Mucosa of stomach (tissue), 1 donor: ENCODE results near the gene ZBTB17.

Experiments
- H3K27me3 ChIP-seq: one replicate; pipeline ENCODE4 v1.7.0; 2013; ENCODE audit warnings: mild to moderate bottlenecking, low read length; ENCODE audit not compliant: control insufficient read depth, insufficient read depth
- H3K36me3 ChIP-seq: one replicate; pipeline ENCODE4 v1.7.0; 2013; ENCODE audit warnings: low read length; ENCODE audit not compliant: control insufficient read depth, insufficient read depth
- H3K4me1 ChIP-seq: one replicate; pipeline ENCODE4 v1.7.0; 2013; ENCODE audit warnings: mild to moderate bottlenecking, low read length; ENCODE audit not compliant: control insufficient read depth, insufficient read depth
- H3K4me3 ChIP-seq: one replicate; pipeline ENCODE4 v1.7.0; 2013; ENCODE audit warnings: low read length
- H3K9ac ChIP-seq: one replicate; pipeline ENCODE4 v1.7.0; 2013; ENCODE audit warnings: mild to moderate bottlenecking, low read length, moderate library complexity
- H3K9me3 ChIP-seq: one replicate; pipeline ENCODE4 v1.7.0; 2013; ENCODE audit warnings: mild to moderate bottlenecking, low read length, moderate library complexity; ENCODE audit not compliant: control insufficient read depth
- donor health status: Pancreatic carcinoma.

Gene ZBTB17

GRCh38 chr1:15953294-15953771 is 22.6 kb downstream of the ZBTB17 start:
- Histone ChIP-seq H3K4me3 (no peak overlapping the region), H3K27me3 (no peaks in the 10 kb centered on the region), H3K9me3 (no peaks in the 10 kb centered on the region), H3K4me1 (peaks cover 26% of the 10 kb centered on the region), H3K9ac (no peak overlapping the region), H3K36me3 (no peaks in the 10 kb centered on the region)

GRCh38 chr1:15952317-15953258 is 23.3 kb downstream of the ZBTB17 start:
- Histone ChIP-seq H3K9ac (no peak overlapping the region), H3K36me3 (peaks cover 3% of the 10 kb centered on the region), H3K4me1 (peaks cover 26% of the 10 kb centered on the region), H3K4me3 (no peak overlapping the region), H3K27me3 (no peaks in the 10 kb centered on the region), H3K9me3 (no peaks in the 10 kb centered on the region)

- H3K4me3 ChIP-seq = no peak overlapping the region
- H3K27me3 ChIP-seq = no peaks in the 10 kb centered on the region
- H3K36me3 ChIP-seq = peaks cover 7% of the 10 kb centered on the region
- peaks cover 26% of the 10 kb centered on the region for H3K4me1 ChIP-seq
- no peaks in the 10 kb centered on the region for H3K9me3 ChIP-seq
- no peak overlapping the region for H3K9ac ChIP-seq
Observed at GRCh38 chr1:15951341-15952153, 24.4 kb downstream of the ZBTB17 start.

- peak overlapping the region; percentile 25 for H3K9ac ChIP-seq
- H3K27me3 ChIP-seq = no peaks in the 10 kb centered on the region
- H3K4me3 ChIP-seq = no peak overlapping the region
- peaks cover 26% of the 10 kb centered on the region for H3K4me1 ChIP-seq
- H3K36me3 ChIP-seq = peaks cover 7% of the 10 kb centered on the region
- H3K9me3 ChIP-seq = no peaks in the 10 kb centered on the region
Observed at GRCh38 chr1:15950763-15951295, 25.1 kb downstream of the ZBTB17 start.

GRCh38 chr1:15950302-15950701 is 25.6 kb downstream of the ZBTB17 start:
- H3K36me3 ChIP-seq = peaks cover 7% of the 10 kb centered on the region
- no peak overlapping the region for H3K4me3 ChIP-seq
- peaks cover 26% of the 10 kb centered on the region for H3K4me1 ChIP-seq

GRCh38 chr1:15949453-15950245 is 26.3 kb downstream of the ZBTB17 start:
- Histone ChIP-seq H3K9ac (no peak overlapping the region), H3K36me3 (peaks cover 7% of the 10 kb centered on the region), H3K4me3 (no peak overlapping the region), H3K4me1 (peaks cover 26% of the 10 kb centered on the region), H3K9me3 (no peaks in the 10 kb centered on the region), H3K27me3 (no peaks in the 10 kb centered on the region)

More at GRCh38 chr1:15950302-15950701, 25.6 kb downstream of the ZBTB17 start:
- Histone ChIP-seq H3K9ac (peak overlapping the region; percentile 25), H3K27me3 (no peaks in the 10 kb centered on the region), H3K9me3 (no peaks in the 10 kb centered on the region)

- Histone ChIP-seq H3K4me1 (peaks cover 26% of the 10 kb centered on the region), H3K27me3 (no peaks in the 10 kb centered on the region), H3K9ac (no peak overlapping the region), H3K4me3 (no peak overlapping the region), H3K36me3 (peaks cover 7% of the 10 kb centered on the region), H3K9me3 (no peaks in the 10 kb centered on the region)
Observed at GRCh38 chr1:15948595-15949452, 27.1 kb downstream of the ZBTB17 start.

GRCh38 chr1:15948091-15948591 is 27.8 kb downstream of the ZBTB17 start:
- Histone ChIP-seq H3K9ac (no peak overlapping the region), H3K4me1 (peaks cover 26% of the 10 kb centered on the region), H3K9me3 (no peaks in the 10 kb centered on the region), H3K27me3 (no peaks in the 10 kb centered on the region), H3K4me3 (no peak overlapping the region), H3K36me3 (peaks cover 7% of the 10 kb centered on the region)

GRCh38 chr1:15947382-15948090 is 28.4 kb downstream of the ZBTB17 start:
- peaks cover 26% of the 10 kb centered on the region for H3K4me1 ChIP-seq
- no peaks in the 10 kb centered on the region for H3K27me3 ChIP-seq
- peaks cover 9% of the 10 kb centered on the region for H3K36me3 ChIP-seq
- no peak overlapping the region for H3K9ac ChIP-seq
- no peaks in the 10 kb centered on the region for H3K9me3 ChIP-seq
- no peak overlapping the region for H3K4me3 ChIP-seq

- Histone ChIP-seq H3K9me3 (no peaks in the 10 kb centered on the region), H3K27me3 (no peaks in the 10 kb centered on the region), H3K36me3 (peaks cover 12% of the 10 kb centered on the region), H3K4me1 (peaks cover 26% of the 10 kb centered on the region), H3K4me3 (no peak overlapping the region), H3K9ac (no peak overlapping the region)
Observed at GRCh38 chr1:15946571-15947381, 29.1 kb downstream of the ZBTB17 start.
